CD4-positive, alpha-beta T cell (primary cell): ENCODE data around the gene PCK1. TPM values are rescaled to one million over a fixed set of nuclear protein-coding genes. Genes with fewer than 3 reads are reported as not detected.

Source experiments
- ATAC-seq: fragments of 200-7000 bp; cut with Tn5 transposase; one replicate; pipeline ENCODE4 v1.10.0; 2022; ENCODE audit warnings: mild to moderate bottlenecking; ENCODE audit not compliant: poor library complexity
- CTCF ChIA-PET: fragments of 350-600 bp; sonication (Branson Sonifier 250); formaldehyde crosslinking; loops from one replicate; lab custom pipeline; 2021; ENCODE audit warnings: antibody characterized with exemption, inconsistent platforms; lab: Charles Lee
- POLR2A ChIA-PET: fragments of 350-600 bp; sonication (Branson Sonifier 250); formaldehyde crosslinking; loops from one replicate; lab custom pipeline; 2021; ENCODE audit warnings: antibody characterized with exemption, inconsistent platforms; lab: Charles Lee
- DNase-seq, 14 experiments: peaks; one replicate each; pipeline ENCODE4 v3.0.0-alpha.2; 2013 to 2020; ENCODE audit warnings: mixed read lengths in 2 of 14
- H3K27ac ChIP-seq, 2 donors: one replicate each; pipeline versions ENCODE4 v1.5.1 to v1.7.0; 2013; ENCODE audit warnings: low read length in 2 of 2, low read depth in 1 of 2, mild to moderate bottlenecking in 1 of 2
- H3K27me3 ChIP-seq, 2 experiments: 1 replicate in 1 of 2; 2 replicates in 1 of 2; pipeline versions ENCODE4 v1.6.1 to v1.7.0; 2013; ENCODE audit warnings: low read length in 2 of 2, control low read depth in 1 of 2, mild to moderate bottlenecking in 1 of 2, moderate library complexity in 1 of 2; ENCODE audit not compliant: insufficient read depth in 2 of 2, control insufficient read depth in 1 of 2
- H3K36me3 ChIP-seq: one replicate; pipeline ENCODE4 v1.6.1; 2013; ENCODE audit warnings: low read length, control low read depth; ENCODE audit not compliant: insufficient read depth
- H3K4me1 ChIP-seq: one replicate; pipeline ENCODE4 v1.6.1; 2013; ENCODE audit warnings: low read length, control low read depth; ENCODE audit not compliant: insufficient read depth
- H3K4me3 ChIP-seq: one replicate; pipeline ENCODE4 v1.5.1; 2013; ENCODE audit warnings: mild to moderate bottlenecking, low read length, moderate library complexity
- H3K9me3 ChIP-seq, 2 experiments: 1 replicate in 1 of 2; 2 replicates in 1 of 2; pipeline versions ENCODE4 v1.6.1 to v1.7.0; 2013; ENCODE audit warnings: low read length in 2 of 2, mild to moderate bottlenecking in 2 of 2, control low read depth in 1 of 2, moderate library complexity in 1 of 2; ENCODE audit not compliant: control insufficient read depth in 1 of 2, insufficient read depth in 1 of 2
- H3K27ac Mint-ChIP-seq: one replicate; pipeline ENCODE4 v1.8.0; 2020; ENCODE audit warnings: mixed read lengths
- H3K27me3 Mint-ChIP-seq: one replicate; pipeline ENCODE4 v1.8.0; 2021; ENCODE audit warnings: mixed read lengths
- H3K36me3 Mint-ChIP-seq: one replicate; pipeline ENCODE4 v1.8.0; 2021; ENCODE audit warnings: low read depth, mixed read lengths
- H3K4me1 Mint-ChIP-seq: one replicate; pipeline ENCODE4 v1.8.0; 2021; ENCODE audit warnings: low read depth, mixed read lengths
- H3K4me3 Mint-ChIP-seq: one replicate; pipeline ENCODE4 v1.8.0; 2020; ENCODE audit warnings: mild to moderate bottlenecking, mixed read lengths
- H3K9me3 Mint-ChIP-seq: one replicate; pipeline ENCODE4 v1.8.0; 2020; ENCODE audit warnings: mixed read lengths
- intact Hi-C, 2 experiments: fragments of 100-400 bp; cut with DNase I in 1 of 2; cut with micrococcal nuclease in 1 of 2; formaldehyde crosslinking; loops; one replicate each; pipeline versions ENCODE4 v1.15.1 to v1.9.0; 2023 to 2025; cut with DNase I, micrococcal nuclease
- total RNA-seq, 174 experiments: library from RNA in 2 of 174; stranded (reverse) in 2 of 174; gene quantifications; one replicate each; pipeline ENCODE4 v1.2.3 and lab custom pipeline; 2021 to 2026
- TF ChIP-seq, protein P1 (sequence below): fragments of 200-600 bp; IDR thresholded peaks from one replicate; pipeline ENCODE4 v1.8.0; 2022; ENCODE audit warnings: antibody characterized with exemption, mild to moderate bottlenecking

Gene PCK1
- total RNA-seq, 2 experiments from 2014 or later = not detected

GRCh38 chr20:57581202-57582028 lies 20.5 kb downstream of the PCK1 start:
- Histone ChIP-seq H3K36me3 (no peaks in the 10 kb centered on the region), H3K27ac (no peak overlapping the region), H3K4me3 (no peak overlapping the region), H3K27me3 (peaks cover 20 to 22% of the 10 kb centered on the region in 2 experiments), H3K4me1 (peaks cover 3% of the 10 kb centered on the region), H3K9me3 (peaks cover 0 to under 1% of the 10 kb centered on the region in 2 experiments)
- Mint-ChIP-seq H3K4me1 (no peaks in the 10 kb centered on the region), H3K27ac (no peak overlapping the region), H3K4me3 (no peak overlapping the region), H3K36me3 (no peaks in the 10 kb centered on the region), H3K9me3 (no peaks in the 10 kb centered on the region), H3K27me3 (peaks cover 75% of the 10 kb centered on the region)
- TF ChIP-seq, protein P1, sequence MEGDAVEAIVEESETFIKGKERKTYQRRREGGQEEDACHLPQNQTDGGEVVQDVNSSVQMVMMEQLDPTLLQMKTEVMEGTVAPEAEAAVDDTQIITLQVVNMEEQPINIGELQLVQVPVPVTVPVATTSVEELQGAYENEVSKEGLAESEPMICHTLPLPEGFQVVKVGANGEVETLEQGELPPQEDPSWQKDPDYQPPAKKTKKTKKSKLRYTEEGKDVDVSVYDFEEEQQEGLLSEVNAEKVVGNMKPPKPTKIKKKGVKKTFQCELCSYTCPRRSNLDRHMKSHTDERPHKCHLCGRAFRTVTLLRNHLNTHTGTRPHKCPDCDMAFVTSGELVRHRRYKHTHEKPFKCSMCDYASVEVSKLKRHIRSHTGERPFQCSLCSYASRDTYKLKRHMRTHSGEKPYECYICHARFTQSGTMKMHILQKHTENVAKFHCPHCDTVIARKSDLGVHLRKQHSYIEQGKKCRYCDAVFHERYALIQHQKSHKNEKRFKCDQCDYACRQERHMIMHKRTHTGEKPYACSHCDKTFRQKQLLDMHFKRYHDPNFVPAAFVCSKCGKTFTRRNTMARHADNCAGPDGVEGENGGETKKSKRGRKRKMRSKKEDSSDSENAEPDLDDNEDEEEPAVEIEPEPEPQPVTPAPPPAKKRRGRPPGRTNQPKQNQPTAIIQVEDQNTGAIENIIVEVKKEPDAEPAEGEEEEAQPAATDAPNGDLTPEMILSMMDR = no peak
- ChIA-PET POLR2A (no interaction called here), CTCF (interaction anchor here (0.5 kb wide), 1 partner anchor 331 kb away, joined by 3 read pairs; no protein-coding TSS in a partner anchor)
- no peak for ATAC-seq
- intact Hi-C loops = no loop called here
- DNase-seq = no peak

GRCh38 chr20:57582029-57582378 lies 21.1 kb downstream of the PCK1 start:
- peaks cover 0 to 6% of the 10 kb centered on the region in 2 experiments for H3K9me3 ChIP-seq
- Mint-ChIP-seq H3K27me3 (peaks cover 77% of the 10 kb centered on the region), H3K4me3 (no peak overlapping the region), H3K4me1 (no peaks in the 10 kb centered on the region), H3K9me3 (no peaks in the 10 kb centered on the region), H3K27ac (no peak overlapping the region), H3K36me3 (no peaks in the 10 kb centered on the region)
- ATAC-seq = no peak
- intact Hi-C loops = no loop called here
- POLR2A ChIA-PET = no interaction called here
- CTCF ChIA-PET = interaction anchor here (0.5 kb wide), 1 partner anchor 332 kb away, joined by 3 read pairs; no protein-coding TSS in a partner anchor
- no peak overlapping the region for H3K4me3 ChIP-seq
- DNase-seq = no peak
- H3K27ac ChIP-seq = no peak overlapping the region
- H3K4me1 ChIP-seq = peaks cover 3% of the 10 kb centered on the region
- peaks cover 16 to 17% of the 10 kb centered on the region in 2 experiments for H3K27me3 ChIP-seq
- TF ChIP-seq, protein P1 = no peak
- no peaks in the 10 kb centered on the region for H3K36me3 ChIP-seq

- no peaks in the 10 kb centered on the region for H3K4me1 Mint-ChIP-seq
- CTCF ChIA-PET = no interaction called here
- peaks cover 16% of the 10 kb centered on the region in 2 experiments for H3K27me3 ChIP-seq
These were observed 21.8 kb downstream of the PCK1 start for GRCh38 chr20:57582432-57583288.

More at GRCh38 chr20:57582432-57583288, 21.8 kb downstream of the PCK1 start:
- Mint-ChIP-seq H3K27ac (no peak overlapping the region), H3K9me3 (no peaks in the 10 kb centered on the region), H3K36me3 (no peaks in the 10 kb centered on the region), H3K27me3 (peaks cover 80% of the 10 kb centered on the region), H3K4me3 (no peak overlapping the region)
- ATAC-seq (no peak), DNase-seq (no peak)
- intact Hi-C loops = no loop called here
- peaks cover 4 to 12% of the 10 kb centered on the region in 2 experiments for H3K9me3 ChIP-seq
- H3K4me1 ChIP-seq = peaks cover 3% of the 10 kb centered on the region
- H3K27ac ChIP-seq = no peak overlapping the region
- no peak overlapping the region for H3K4me3 ChIP-seq
- H3K36me3 ChIP-seq = no peaks in the 10 kb centered on the region
- POLR2A ChIA-PET = no interaction called here
- TF ChIP-seq, protein P1 = no peak
